ENCODE results near the gene KIAA0825. TPM values are rescaled to one million over a fixed set of nuclear protein-coding genes. Genes with fewer than 3 reads are reported as not detected.

The KIAA0825 gene
- total RNA-seq, 2 experiments from 2014 or later: 0.32 to 0.54 TPM

DNA sequence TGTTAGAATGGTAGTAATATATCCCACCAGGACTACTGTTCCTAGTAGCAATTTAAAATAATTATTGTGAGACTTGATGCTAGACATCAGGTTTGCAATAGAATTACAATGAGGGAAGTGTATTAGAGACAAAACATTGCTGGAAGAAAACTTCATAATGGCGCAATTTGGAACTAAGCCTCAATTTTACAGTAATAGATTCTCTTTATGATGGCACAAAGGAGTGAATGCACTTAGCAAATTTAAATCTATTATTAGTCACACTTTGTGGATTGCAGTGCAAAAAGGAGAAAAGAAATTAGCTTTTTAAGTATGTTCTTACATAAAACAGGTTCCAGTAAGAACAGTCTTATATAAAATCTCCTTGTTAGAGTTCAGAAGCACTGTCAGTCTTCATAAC is 358.3 kb downstream of the KIAA0825 start:
- ATAC-seq: no peak
- no peaks in the 10 kb centered on the region for H3K36me3 Mint-ChIP-seq (ENCODE audit: low read depth)
- TF ChIP-seq, protein P1, sequence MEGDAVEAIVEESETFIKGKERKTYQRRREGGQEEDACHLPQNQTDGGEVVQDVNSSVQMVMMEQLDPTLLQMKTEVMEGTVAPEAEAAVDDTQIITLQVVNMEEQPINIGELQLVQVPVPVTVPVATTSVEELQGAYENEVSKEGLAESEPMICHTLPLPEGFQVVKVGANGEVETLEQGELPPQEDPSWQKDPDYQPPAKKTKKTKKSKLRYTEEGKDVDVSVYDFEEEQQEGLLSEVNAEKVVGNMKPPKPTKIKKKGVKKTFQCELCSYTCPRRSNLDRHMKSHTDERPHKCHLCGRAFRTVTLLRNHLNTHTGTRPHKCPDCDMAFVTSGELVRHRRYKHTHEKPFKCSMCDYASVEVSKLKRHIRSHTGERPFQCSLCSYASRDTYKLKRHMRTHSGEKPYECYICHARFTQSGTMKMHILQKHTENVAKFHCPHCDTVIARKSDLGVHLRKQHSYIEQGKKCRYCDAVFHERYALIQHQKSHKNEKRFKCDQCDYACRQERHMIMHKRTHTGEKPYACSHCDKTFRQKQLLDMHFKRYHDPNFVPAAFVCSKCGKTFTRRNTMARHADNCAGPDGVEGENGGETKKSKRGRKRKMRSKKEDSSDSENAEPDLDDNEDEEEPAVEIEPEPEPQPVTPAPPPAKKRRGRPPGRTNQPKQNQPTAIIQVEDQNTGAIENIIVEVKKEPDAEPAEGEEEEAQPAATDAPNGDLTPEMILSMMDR (IDR thresholded peaks at IDR 0.05): no peak
- no peak overlapping the region for H3K4me3 Mint-ChIP-seq
- no peaks in the 10 kb centered on the region for H3K4me1 Mint-ChIP-seq (ENCODE audit: low read depth)
- CTCF ChIA-PET: no interaction called here
- H3K27ac Mint-ChIP-seq: no peak overlapping the region
- no peak for DNase-seq
- no peaks in the 10 kb centered on the region for H3K9me3 Mint-ChIP-seq
- POLR2A ChIA-PET: no interaction called here
- intact Hi-C loops (cut with micrococcal nuclease): no loop called here
- H3K27me3 Mint-ChIP-seq: no peaks in the 10 kb centered on the region

DNA sequence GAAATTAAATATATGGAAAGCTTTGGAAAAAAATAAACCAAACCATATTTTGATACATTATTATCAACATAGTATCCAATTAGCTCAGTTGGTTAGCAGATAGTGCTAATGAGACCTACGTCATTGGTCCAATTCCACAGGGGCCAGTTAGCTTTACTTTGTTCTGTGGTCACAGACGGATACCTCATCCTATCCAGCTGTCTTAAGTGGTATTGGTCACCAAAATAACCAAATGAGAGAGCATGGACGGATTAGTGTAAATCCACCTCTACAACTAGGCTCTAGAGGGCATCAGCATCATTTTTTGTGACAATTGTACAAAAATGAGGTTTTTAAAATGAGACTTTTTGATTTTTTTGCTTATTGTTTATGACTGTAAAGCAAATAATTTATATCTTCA is 364.2 kb downstream of the KIAA0825 start:
- intact Hi-C loops (cut with micrococcal nuclease): no loop called here
- H3K27ac Mint-ChIP-seq: no peak overlapping the region
- no peaks in the 10 kb centered on the region for H3K27me3 Mint-ChIP-seq
- CTCF ChIA-PET: interaction anchor here (1.3 kb wide), 2 partner anchors 10 to 580 kb away, joined by 3 to 7 read pairs; no protein-coding TSS in a partner anchor
- no peaks in the 10 kb centered on the region for H3K36me3 Mint-ChIP-seq (ENCODE audit: low read depth)
- DNase-seq (no peak), ATAC-seq (no peak)
- no peaks in the 10 kb centered on the region for H3K4me1 Mint-ChIP-seq (ENCODE audit: low read depth)
- TF ChIP-seq, protein P1 (IDR thresholded peaks at IDR 0.05): no peak
- POLR2A ChIA-PET: no interaction called here
- H3K9me3 Mint-ChIP-seq: no peaks in the 10 kb centered on the region
- no peak overlapping the region for H3K4me3 Mint-ChIP-seq

DNA sequence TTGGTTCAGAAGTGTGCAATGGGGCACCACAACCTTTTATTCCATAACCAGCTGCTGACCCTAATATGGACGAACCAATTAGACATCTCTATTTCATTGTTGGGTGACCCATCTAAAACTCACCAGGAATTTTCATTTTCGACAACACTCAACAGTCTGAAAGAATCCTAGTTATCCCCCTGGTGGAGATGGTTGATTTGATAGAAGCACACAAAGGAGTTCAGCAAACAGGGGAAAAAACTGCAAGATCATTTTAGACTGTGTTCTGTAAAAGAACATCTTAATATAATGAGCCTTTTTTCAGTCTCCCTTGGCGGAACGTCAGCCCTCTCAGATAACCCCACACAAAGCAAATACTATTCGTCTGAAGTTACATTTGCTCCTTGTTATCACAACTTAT is 367.4 kb downstream of the KIAA0825 start:
- intact Hi-C loops (cut with micrococcal nuclease): no loop called here
- Mint-ChIP-seq H3K27ac (no peak overlapping the region), H3K4me1 (ENCODE audit: low read depth) (no peaks in the 10 kb centered on the region), H3K27me3 (no peaks in the 10 kb centered on the region), H3K4me3 (no peak overlapping the region), H3K9me3 (no peaks in the 10 kb centered on the region), H3K36me3 (ENCODE audit: low read depth) (no peaks in the 10 kb centered on the region)
- DNase-seq (no peak), ATAC-seq (no peak)
- TF ChIP-seq, protein P1 (IDR thresholded peaks at IDR 0.05): no peak
- POLR2A ChIA-PET: no interaction called here
- CTCF ChIA-PET: interaction anchor here (0.8 kb wide), 1 partner anchor 643 kb away, joined by 3 read pairs; no protein-coding TSS in a partner anchor

DNA sequence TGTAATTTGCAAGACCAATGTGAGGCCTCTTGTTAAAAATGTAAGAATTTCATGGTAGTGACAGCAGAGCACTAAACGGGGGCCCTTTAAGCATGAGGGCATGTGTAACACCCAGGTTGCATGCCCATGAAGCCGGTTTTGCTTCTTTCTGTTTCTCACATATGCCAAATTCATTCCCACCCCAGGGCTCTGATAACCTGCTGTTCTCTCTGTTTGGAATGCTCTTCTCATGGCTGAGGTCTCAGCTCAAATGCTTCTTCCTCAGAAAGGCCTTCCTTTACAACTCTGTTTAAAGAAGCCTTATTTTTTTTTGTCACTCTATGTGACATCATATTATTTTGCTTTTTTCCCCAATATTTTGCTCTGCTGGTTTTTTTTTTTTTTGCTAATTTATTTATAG is 369.0 kb downstream of the KIAA0825 start:
- ChIA-PET CTCF (no interaction called here), POLR2A (no interaction called here)
- Mint-ChIP-seq H3K36me3 (ENCODE audit: low read depth) (no peaks in the 10 kb centered on the region), H3K9me3 (no peaks in the 10 kb centered on the region), H3K4me3 (no peak overlapping the region), H3K27me3 (no peaks in the 10 kb centered on the region), H3K27ac (no peak overlapping the region), H3K4me1 (ENCODE audit: low read depth) (no peaks in the 10 kb centered on the region)
- DNase-seq: no peak
- TF ChIP-seq, protein P1 (IDR thresholded peaks at IDR 0.05): no peak
- intact Hi-C loops (cut with micrococcal nuclease): no loop called here
- no peak for ATAC-seq

DNA sequence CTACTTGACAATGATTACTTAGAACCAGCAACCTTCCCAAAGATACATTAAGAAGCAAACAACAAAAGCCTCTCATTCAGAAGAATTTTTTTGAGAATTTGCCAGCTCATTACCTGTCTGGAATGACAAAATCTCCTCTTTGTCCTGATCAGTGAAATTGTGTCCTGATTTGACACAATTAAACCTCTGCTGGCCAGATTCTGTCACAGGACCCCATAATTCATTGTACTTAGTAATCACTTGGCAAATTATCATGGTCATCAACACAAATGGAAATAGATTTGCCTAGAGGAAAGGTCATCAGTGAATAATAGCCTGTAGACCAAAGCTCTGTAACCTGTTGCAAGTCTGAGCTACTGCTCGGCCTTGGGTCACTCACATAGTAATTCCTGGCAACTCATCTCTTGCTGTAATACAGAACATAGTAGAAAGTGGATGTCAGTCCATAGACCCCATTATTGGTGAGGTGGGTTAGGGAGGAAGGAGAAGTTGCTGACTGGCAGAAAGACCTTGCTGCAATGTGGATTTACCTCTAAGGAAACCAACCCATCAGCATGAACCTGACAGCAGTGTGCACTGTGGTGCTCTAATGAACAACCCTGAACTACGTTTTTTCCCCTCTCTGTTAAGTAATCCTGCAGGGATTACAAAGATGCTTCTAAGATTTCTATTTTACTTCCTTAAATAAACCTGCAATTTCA is 370.1 kb downstream of the KIAA0825 start:
- TF ChIP-seq, protein P1 (IDR thresholded peaks at IDR 0.05): no peak
- intact Hi-C loops (cut with micrococcal nuclease): no loop called here
- H3K4me1 Mint-ChIP-seq (ENCODE audit: low read depth): no peaks in the 10 kb centered on the region
- H3K36me3 Mint-ChIP-seq (ENCODE audit: low read depth): no peaks in the 10 kb centered on the region
- CTCF ChIA-PET: no interaction called here
- no peaks in the 10 kb centered on the region for H3K27me3 Mint-ChIP-seq
- no peaks in the 10 kb centered on the region for H3K9me3 Mint-ChIP-seq
- no peak overlapping the region for H3K27ac Mint-ChIP-seq
- no peak overlapping the region for H3K4me3 Mint-ChIP-seq
- no peak for DNase-seq
- POLR2A ChIA-PET: no interaction called here
- no peak for ATAC-seq

Data from activated CD8-positive, alpha-beta T cell treated with anti-CD3 and anti-CD28 coated beads for 36 hours (primary cell).